ENCODE measurements around the gene RALY.

- no peak for TF ChIP-seq CTCF (conservative IDR thresholded peaks at IDR 0.05)
- TF ChIP-seq EZH2 (IDR thresholded peaks at IDR 0.05; ENCODE audit: low read depth) = no peak
These were observed 36.7 kb downstream of the RALY start for GRCh38 chr20:34030456-34030855.
